ENCODE results near the gene HYDIN.
A peak's percentile ranks its signal among the peaks of the same experiment; 100 is the strongest.

HYDIN gene

GRCh38 chr16:70779361-70779760 is 451.2 kb downstream of the HYDIN start:
- no peak for DNase-seq (ENCODE audit: low read depth)
- H3K4me3 ChIP-seq (ENCODE audit: low read depth, low read length) = no peak overlapping the region
- TF ChIP-seq, protein P1, sequence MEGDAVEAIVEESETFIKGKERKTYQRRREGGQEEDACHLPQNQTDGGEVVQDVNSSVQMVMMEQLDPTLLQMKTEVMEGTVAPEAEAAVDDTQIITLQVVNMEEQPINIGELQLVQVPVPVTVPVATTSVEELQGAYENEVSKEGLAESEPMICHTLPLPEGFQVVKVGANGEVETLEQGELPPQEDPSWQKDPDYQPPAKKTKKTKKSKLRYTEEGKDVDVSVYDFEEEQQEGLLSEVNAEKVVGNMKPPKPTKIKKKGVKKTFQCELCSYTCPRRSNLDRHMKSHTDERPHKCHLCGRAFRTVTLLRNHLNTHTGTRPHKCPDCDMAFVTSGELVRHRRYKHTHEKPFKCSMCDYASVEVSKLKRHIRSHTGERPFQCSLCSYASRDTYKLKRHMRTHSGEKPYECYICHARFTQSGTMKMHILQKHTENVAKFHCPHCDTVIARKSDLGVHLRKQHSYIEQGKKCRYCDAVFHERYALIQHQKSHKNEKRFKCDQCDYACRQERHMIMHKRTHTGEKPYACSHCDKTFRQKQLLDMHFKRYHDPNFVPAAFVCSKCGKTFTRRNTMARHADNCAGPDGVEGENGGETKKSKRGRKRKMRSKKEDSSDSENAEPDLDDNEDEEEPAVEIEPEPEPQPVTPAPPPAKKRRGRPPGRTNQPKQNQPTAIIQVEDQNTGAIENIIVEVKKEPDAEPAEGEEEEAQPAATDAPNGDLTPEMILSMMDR (conservative IDR thresholded peaks at IDR 0.05; ENCODE audit: low read depth, low read length) = no peak

DNA sequence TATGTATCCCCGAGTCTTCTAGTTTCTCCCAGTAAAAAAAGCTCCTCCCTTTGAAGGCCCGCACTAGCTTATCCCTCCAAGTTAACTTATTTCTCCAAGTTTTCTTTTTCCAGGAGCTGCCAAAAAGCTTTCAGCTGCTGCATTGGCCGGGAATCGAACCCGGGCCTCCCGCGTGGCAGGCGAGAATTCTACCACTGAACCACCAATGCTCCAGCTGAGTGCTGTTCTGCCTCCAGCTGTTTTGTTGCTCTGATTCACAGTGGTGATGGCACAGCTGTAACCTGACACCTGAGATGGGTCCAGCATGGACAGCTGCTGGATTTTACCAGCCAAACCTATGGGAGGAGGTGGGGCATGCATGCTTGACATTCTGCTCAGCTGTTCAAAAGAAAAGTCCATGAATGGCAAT is 451.6 kb downstream of the HYDIN start:
- H3K4me3 ChIP-seq (ENCODE audit: low read depth, low read length) = no peak overlapping the region
- DNase-seq (ENCODE audit: low read depth) = peak; percentile 95
- TF ChIP-seq, protein P1 (conservative IDR thresholded peaks at IDR 0.05; ENCODE audit: low read depth, low read length) = no peak

- DNase-seq (ENCODE audit: low read depth) = peak; percentile 51
- no peak overlapping the region for H3K4me3 ChIP-seq (ENCODE audit: low read depth, low read length)
- TF ChIP-seq, protein P1 (conservative IDR thresholded peaks at IDR 0.05; ENCODE audit: low read depth, low read length) = no peak
These were observed 452.5 kb downstream of the HYDIN start for GRCh38 chr16:70777973-70778406.

DNA sequence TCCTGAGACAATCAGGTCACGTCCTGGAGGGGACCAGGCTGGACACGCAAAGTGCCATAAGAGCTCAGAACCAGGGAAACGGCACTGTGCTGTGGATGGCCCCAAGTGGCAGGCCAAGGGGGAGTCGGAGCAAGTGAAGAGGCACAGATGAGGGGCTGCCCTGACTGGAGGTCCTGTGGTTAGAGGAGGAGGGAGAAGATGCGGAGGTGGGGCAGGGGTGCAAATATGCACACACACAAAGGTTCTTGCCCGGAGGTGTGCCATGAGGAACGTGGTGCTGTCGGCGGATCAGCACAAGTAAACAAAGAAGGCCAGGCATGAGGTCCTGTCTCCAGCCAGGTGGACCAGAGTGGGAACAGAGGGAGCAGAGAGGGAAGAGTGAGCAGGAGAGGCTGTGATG is 453.0 kb downstream of the HYDIN start:
- TF ChIP-seq, protein P1 (conservative IDR thresholded peaks at IDR 0.05; ENCODE audit: low read depth, low read length) = no peak
- H3K4me3 ChIP-seq (ENCODE audit: low read depth, low read length) = no peak overlapping the region
- no peak for DNase-seq (ENCODE audit: low read depth)

DNA sequence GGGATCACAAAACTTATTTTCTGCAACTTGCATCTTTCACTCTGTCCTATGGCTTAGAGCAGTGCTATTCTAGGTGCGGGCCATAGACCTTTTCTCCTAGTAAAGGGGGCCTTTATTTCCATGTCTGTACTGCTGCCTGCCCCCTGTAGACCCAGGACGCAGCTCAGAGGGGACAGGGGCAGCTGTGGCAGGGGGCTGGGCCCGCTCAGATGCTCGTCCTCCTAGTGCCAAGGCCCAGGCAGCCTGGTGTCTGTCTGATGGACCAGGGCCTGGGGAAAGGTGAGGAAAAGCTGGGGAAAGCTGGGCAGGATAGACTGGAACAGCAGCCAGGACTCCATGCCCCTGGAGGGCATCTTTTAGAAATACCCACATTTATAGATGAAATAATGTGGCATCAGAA is 455.1 kb downstream of the HYDIN start:
- no peak for DNase-seq (ENCODE audit: low read depth)
- TF ChIP-seq, protein P1 (conservative IDR thresholded peaks at IDR 0.05; ENCODE audit: low read depth, low read length) = no peak

DNA sequence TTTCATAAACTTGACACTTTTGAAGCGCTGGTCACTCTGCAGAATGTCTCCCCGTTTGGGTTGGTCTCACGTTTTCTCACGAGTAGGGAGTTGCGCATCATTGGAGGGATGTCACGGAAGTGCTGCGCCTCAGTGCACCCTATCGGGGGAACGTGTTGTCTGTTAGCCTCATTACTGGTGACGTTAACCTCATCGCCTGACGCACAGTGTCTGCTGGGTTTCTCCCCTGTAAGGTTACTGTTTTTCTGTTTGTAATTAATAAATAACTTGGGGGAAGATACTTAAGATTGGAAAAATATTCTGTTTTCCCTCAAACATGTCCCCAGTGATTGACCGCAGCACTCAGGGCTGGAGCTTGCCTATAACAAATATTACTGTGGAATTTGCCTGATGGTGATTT is 456.3 kb downstream of the HYDIN start:
- H3K4me3 ChIP-seq (ENCODE audit: low read depth, low read length) = no peak overlapping the region
- DNase-seq (ENCODE audit: low read depth) = no peak
- TF ChIP-seq, protein P1 (conservative IDR thresholded peaks at IDR 0.05; ENCODE audit: low read depth, low read length) = no peak

More for the DNA sequence above, 455.1 kb downstream of the HYDIN start:
- no peak overlapping the region for H3K4me3 ChIP-seq (ENCODE audit: low read depth, low read length)

DNA sequence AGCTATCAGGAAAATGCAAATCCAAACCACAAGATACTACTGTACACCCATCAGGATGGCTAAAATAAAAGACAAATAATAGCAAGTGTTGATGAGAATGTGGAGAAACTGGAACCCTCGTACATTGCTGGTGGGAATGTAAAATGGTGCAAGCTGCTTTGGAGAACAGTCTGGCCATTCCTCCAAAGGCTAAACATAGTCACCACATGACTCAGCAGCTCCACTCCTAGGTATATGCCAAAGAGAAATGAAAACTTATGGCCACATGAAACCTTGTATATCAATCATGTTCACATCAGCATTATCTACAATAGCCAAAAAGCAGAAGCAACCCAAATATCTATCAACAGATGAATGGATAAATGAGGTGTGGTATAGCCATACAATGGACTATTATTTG is 458.0 kb downstream of the HYDIN start:
- DNase-seq (ENCODE audit: low read depth) = peak; percentile 65
- H3K4me3 ChIP-seq (ENCODE audit: low read depth, low read length) = no peak overlapping the region
- TF ChIP-seq, protein P1 (conservative IDR thresholded peaks at IDR 0.05; ENCODE audit: low read depth, low read length) = no peak

Data from choroid plexus epithelial cell (primary cell).